Measurements from ENCODE around the gene SLC16A13.
"Not testable (repeated sequence)": the region's sequence is repeated elsewhere in the genome, so short reads cannot be mapped to it uniquely, and the experiment has no call there.

SLC16A13 gene

DNA sequence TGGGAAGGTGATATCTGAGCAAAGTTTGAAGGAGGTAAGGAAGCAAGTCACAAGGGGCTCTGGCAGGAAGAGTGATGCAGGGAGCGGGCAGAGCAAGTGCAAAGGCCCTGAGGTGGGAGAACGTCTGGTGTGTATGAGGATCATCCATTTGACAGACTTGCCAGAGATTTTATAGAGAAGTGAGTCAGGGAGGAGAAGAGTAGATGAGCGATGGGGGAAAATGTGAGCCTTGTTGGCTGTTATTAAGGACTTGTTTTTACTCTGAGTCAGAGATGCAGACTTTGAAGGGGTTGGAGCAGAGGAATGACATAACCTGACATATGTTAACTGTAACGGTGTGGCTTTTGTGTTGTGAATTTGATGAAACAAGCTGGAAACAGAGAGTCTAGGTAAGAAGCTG, 47.8 kb downstream of the SLC16A13 start:
- ChIA-PET POLR2A (no interaction called here), CTCF (interaction anchor here (1.5 kb wide), 1 partner anchor 53 kb away, joined by 3 read pairs; no protein-coding TSS in a partner anchor)
- DNase-seq (ENCODE audit: low read depth, low spot score) = no peak
- TF ChIP-seq, protein P1, sequence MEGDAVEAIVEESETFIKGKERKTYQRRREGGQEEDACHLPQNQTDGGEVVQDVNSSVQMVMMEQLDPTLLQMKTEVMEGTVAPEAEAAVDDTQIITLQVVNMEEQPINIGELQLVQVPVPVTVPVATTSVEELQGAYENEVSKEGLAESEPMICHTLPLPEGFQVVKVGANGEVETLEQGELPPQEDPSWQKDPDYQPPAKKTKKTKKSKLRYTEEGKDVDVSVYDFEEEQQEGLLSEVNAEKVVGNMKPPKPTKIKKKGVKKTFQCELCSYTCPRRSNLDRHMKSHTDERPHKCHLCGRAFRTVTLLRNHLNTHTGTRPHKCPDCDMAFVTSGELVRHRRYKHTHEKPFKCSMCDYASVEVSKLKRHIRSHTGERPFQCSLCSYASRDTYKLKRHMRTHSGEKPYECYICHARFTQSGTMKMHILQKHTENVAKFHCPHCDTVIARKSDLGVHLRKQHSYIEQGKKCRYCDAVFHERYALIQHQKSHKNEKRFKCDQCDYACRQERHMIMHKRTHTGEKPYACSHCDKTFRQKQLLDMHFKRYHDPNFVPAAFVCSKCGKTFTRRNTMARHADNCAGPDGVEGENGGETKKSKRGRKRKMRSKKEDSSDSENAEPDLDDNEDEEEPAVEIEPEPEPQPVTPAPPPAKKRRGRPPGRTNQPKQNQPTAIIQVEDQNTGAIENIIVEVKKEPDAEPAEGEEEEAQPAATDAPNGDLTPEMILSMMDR (IDR thresholded peaks at IDR 0.05; ENCODE audit: insufficient read depth, low read length, missing control alignments) = no peak
- H3K4me3 ChIP-seq (ENCODE audit: low read depth, low read length) = no peak overlapping the region

DNA sequence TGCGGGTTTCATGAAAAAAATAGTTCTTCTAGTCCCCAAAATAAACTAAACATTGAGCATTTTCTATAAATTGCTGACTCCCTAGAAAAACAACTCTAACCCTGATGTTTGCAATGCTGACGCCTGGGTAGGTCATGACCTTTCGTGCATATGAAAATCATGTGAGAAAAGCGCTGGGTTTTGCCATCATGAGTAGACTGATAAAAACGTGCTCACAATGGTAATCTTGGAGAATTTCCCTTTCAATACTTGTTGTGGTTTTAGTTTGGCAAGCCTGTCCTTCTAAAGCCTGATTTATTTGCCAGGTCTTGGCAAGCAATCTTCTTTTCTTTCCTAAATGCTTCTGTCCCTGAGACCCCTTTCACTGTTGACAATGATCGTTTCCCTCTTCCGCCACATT, 48.3 kb downstream of the SLC16A13 start:
- ChIA-PET CTCF (interaction anchor here (1.5 kb wide), 1 partner anchor 53 kb away, joined by 3 read pairs; no protein-coding TSS in a partner anchor), POLR2A (no interaction called here)
- TF ChIP-seq, protein P1 (IDR thresholded peaks at IDR 0.05; ENCODE audit: insufficient read depth, low read length, missing control alignments) = no peak
- H3K4me3 ChIP-seq (ENCODE audit: low read depth, low read length) = no peak overlapping the region
- no peak for DNase-seq (ENCODE audit: low read depth, low spot score)

DNA sequence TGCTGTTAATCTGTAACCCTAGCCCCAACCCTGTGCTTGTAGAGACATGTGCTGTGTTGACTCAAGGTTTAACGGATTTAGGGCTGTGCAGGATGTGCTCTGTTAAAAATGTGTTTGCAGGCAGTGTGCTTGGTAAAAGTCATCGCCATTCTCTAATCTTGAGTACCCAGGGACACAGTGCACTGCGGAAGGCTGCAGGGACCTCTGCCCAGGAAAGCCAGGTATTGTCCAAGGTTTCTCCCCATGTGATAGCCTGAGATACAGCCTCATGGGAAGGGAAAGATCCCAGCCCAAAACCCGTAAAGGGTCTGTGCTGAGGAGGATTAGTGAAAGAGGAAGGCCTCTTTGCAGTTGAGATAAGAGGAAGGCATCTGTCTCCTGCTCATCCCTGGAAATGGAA, 52.6 kb downstream of the SLC16A13 start:
- POLR2A ChIA-PET; DNase-seq (ENCODE audit: low read depth, low spot score); H3K4me3 ChIP-seq (ENCODE audit: low read depth, low read length); CTCF ChIA-PET: not testable (repeated sequence)

DNA sequence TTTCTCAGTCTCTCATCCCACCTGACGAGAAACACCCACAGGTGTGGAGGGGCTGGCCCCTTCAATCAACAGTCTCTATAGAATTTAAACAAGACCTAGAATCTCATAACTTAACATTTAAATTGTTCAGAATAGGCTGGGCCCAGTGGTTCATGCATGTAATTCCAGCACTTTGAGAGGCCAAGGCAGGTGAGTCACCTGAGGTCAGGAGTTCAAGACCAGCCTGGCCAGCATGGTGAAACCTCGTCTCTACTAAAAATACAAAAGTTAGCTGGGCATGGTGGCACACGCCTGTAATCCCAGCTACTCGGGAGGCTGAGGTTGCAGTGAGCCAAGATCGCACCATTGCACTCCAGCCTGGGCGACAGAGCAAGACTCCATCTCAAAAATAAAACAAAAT, 53.8 kb downstream of the SLC16A13 start:
- CTCF ChIA-PET = interaction anchor here (1.0 kb wide), 1 partner anchor 44 kb away, joined by 4 read pairs; no protein-coding TSS in a partner anchor

More for the DNA sequence above, 53.8 kb downstream of the SLC16A13 start:
- H3K4me3 ChIP-seq (ENCODE audit: low read depth, low read length); DNase-seq (ENCODE audit: low read depth, low spot score); POLR2A ChIA-PET: not testable (repeated sequence)

Data from AG04449 (cell line).